ENCODE data around the gene GADD45GIP1.

GRCh38 chr19:12912571-12912970 is 44.5 kb downstream of the GADD45GIP1 start:
- TF ChIP-seq CEBPB (IDR thresholded peaks at IDR 0.05; ENCODE audit: borderline replicate concordance in 1 of 2, low read depth in 2 of 2, low read length in 2 of 2) (no peak), SIN3A (IDR thresholded peaks at IDR 0.05; ENCODE audit: low read depth, low read length) (no peak), E2F8 (IDR thresholded peaks at IDR 0.05; ENCODE audit: low read depth, partially characterized antibody) (no peak), CTCF (IDR thresholded peaks at IDR 0.05 in 2 of 3, conservative IDR thresholded peaks at IDR 0.05 in 1 of 3; ENCODE audit: control insufficient read depth in 2 of 3, extremely low read depth in 1 of 3, insufficient read depth in 1 of 3, low read depth in 3 of 3, low read length in 3 of 3) (no peak), POLR2A (IDR thresholded peaks at IDR 0.05; ENCODE audit: low read depth, low read length) (no peak), CHD1 (IDR thresholded peaks at IDR 0.05; ENCODE audit: low read depth, low read length) (no peak), MAX (IDR thresholded peaks at IDR 0.05; ENCODE audit: low read depth, low read length) (no peak), CREM (IDR thresholded peaks at IDR 0.05; ENCODE audit: low read depth) (no peak), EED (IDR thresholded peaks at IDR 0.05; ENCODE audit: low read depth) (no peak), ZSCAN29 (IDR thresholded peaks at IDR 0.05) (no peak), ESRRA (IDR thresholded peaks at IDR 0.05; ENCODE audit: low read length) (no peak), FOXK2 (IDR thresholded peaks at IDR 0.05) (no peak), BCL11A (IDR thresholded peaks at IDR 0.05; ENCODE audit: low read depth, low read length) (no peak), CHD4 (IDR thresholded peaks at IDR 0.05) (no peak)
